ENCODE data around the gene UMPS.
"Not testable (repeated sequence)": the region's sequence is repeated elsewhere in the genome, so short reads cannot be mapped to it uniquely, and the experiment has no call there.

Gene UMPS

GRCh38 chr3:124705552-124705951, 24.7 kb upstream of the UMPS start:
- no peak for DNase-seq (ENCODE audit: extremely low spot score, insufficient read length, low read depth)
- no peak for FAIRE-seq

DNA sequence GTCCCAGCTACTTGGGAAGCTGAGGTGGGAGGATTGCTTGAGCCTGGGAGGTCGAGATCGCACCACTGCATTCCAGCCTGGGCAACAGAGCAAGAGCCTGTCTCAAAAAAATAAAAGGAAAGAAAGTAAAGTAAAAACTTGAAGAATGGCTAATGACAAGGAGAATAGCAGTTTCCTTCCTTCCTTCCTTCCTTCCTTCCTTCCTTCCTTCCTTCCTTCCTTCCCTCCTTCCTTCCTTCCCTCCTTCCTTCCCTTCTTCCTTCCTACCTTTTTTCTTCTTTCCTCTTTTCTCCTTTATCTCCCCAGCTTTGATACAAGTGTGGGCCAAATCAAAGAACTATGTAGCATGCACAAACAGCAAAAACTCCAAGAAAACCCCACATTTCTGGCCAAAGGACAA, 23.0 kb upstream of the UMPS start:
- not testable (repeated sequence) for DNase-seq (ENCODE audit: extremely low spot score, insufficient read length, low read depth); FAIRE-seq

GRCh38 chr3:124707656-124708062, 22.6 kb upstream of the UMPS start:
- DNase-seq (ENCODE audit: extremely low spot score, insufficient read length, low read depth) (no peak), FAIRE-seq (no peak)

- DNase-seq (ENCODE audit: extremely low spot score, insufficient read length, low read depth): no peak
- no peak for FAIRE-seq
Observed at GRCh38 chr3:124714223-124714853, 15.9 kb upstream of the UMPS start.

GRCh38 chr3:124722589-124722988, 7.7 kb upstream of the UMPS start:
- FAIRE-seq: no peak
- no peak for DNase-seq (ENCODE audit: extremely low spot score, insufficient read length, low read depth)

- no peak for DNase-seq (ENCODE audit: extremely low spot score, insufficient read length, low read depth)
- FAIRE-seq: no peak
Observed at GRCh38 chr3:124730941-124731297, 667 bp downstream of the UMPS start.

- FAIRE-seq (no peak), DNase-seq (ENCODE audit: extremely low spot score, insufficient read length, low read depth) (no peak)
Observed at GRCh38 chr3:124731760-124732159, 1.5 kb downstream of the UMPS start.

- DNase-seq (ENCODE audit: extremely low spot score, insufficient read length, low read depth): no peak
- no peak for FAIRE-seq
Observed at GRCh38 chr3:124741027-124741426, 10.8 kb downstream of the UMPS start.

GRCh38 chr3:124745756-124746155, 15.5 kb downstream of the UMPS start:
- no peak for DNase-seq (ENCODE audit: extremely low spot score, insufficient read length, low read depth)
- no peak for FAIRE-seq

GRCh38 chr3:124747111-124747981, 17.1 kb downstream of the UMPS start:
- DNase-seq (ENCODE audit: extremely low spot score, insufficient read length, low read depth) (no peak), FAIRE-seq (no peak)

DNA sequence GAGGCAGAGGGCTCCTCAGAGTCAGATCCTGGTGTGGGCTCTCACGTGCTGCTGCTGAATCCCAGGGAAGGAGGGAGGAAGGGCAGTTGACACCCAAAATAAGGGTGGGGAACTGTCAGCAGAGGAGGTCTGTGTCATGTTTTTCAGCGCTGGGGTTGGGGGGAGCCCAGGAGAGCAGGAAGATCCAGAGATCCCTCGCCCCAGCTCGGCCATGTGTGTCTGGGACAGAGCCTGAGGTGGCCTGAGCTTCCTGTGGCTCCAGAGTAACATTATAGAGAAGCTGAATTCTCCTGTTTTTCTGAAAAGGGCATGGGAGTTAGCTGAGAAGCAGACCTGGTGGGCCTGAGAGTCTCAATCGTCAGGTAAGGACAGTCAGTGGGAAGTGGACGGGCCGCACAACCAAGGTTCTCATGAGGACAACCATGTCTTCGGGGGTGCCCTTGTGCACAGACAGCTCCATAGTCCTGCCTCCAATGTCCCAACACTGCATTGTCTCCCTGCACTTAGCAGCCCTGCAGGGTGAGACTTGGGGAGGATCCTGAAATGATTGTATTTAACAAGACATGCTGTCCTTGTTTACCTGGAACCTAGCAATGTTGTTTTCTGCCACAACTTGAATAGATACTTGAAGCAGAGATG, 18.4 kb downstream of the UMPS start:
- DNase-seq (ENCODE audit: extremely low spot score, insufficient read length, low read depth): no peak

DNA sequence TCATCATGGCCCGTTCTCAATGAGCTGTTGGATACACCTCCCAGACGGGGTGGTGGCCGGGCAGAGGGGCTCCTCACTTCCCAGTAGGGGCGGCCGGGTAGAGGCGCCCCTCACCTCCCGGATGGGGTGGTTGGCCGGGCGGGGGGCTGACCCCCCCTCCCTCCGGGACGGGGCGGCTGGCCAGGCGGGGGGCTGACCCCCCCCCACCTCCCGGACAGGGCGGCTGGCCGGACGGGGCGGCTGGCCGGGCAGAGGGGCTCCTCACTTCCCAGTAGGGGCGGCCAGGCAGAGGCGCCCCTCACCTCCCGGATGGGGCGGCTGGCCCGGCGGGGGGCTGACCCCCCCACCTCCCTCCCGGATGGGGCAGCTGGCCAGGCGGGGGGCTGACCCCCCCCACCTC, 19.6 kb downstream of the UMPS start:
- FAIRE-seq; DNase-seq (ENCODE audit: extremely low spot score, insufficient read length, low read depth): not testable (repeated sequence)

More for the DNA sequence above, 18.4 kb downstream of the UMPS start:
- FAIRE-seq: no peak

- no peak for FAIRE-seq
- DNase-seq (ENCODE audit: extremely low spot score, insufficient read length, low read depth): no peak
Observed at GRCh38 chr3:124751501-124751900, 21.2 kb downstream of the UMPS start.

GRCh38 chr3:124752051-124752450, 21.8 kb downstream of the UMPS start:
- FAIRE-seq (no peak), DNase-seq (ENCODE audit: extremely low spot score, insufficient read length, low read depth) (no peak)

GRCh38 chr3:124757926-124758325, 27.7 kb downstream of the UMPS start:
- not testable (repeated sequence) for FAIRE-seq; DNase-seq (ENCODE audit: extremely low spot score, insufficient read length, low read depth)

- no peak for DNase-seq (ENCODE audit: extremely low spot score, insufficient read length, low read depth)
- FAIRE-seq: no peak
Observed at GRCh38 chr3:124758851-124759635, 28.8 kb downstream of the UMPS start.

DNA sequence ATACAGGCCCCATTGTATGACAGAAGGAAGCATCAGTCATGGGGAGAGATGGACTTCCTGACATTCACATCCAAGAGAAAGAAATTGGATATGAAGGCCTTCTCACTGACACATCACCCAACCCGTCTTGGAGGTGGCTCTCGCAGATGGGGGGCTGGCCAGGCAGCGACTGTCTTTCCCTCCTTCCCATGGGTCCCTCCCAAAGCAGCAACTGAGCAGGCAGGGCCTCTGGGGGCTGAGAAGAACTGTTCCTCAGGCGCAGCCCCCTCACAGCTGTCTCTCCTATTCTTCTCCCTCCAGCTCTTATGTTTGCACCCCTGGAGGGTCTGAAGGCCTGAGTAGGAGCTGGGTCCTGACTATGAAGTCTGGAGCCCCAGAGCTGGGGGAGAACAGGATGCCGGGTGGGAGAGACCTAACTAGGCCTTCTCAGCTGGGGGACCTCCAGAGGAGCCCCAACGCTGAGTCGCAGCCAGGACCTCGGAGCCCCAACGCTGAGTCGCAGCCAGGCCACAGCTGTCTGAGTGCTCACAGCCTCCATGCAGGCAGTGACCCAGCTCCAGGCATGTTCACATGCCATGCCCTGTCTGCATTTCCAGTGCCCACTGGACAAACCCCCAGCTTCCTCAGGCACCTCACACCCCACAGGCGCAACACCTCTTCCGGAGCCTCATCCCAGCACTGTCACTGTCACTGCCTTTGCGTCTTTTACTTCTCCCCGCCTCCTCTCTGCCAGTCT, 29.6 kb downstream of the UMPS start:
- FAIRE-seq: no peak
- no peak for DNase-seq (ENCODE audit: extremely low spot score, insufficient read length, low read depth)

- FAIRE-seq: no peak
- no peak for DNase-seq (ENCODE audit: extremely low spot score, insufficient read length, low read depth)
Observed at GRCh38 chr3:124760601-124761000, 30.3 kb downstream of the UMPS start.

DNA sequence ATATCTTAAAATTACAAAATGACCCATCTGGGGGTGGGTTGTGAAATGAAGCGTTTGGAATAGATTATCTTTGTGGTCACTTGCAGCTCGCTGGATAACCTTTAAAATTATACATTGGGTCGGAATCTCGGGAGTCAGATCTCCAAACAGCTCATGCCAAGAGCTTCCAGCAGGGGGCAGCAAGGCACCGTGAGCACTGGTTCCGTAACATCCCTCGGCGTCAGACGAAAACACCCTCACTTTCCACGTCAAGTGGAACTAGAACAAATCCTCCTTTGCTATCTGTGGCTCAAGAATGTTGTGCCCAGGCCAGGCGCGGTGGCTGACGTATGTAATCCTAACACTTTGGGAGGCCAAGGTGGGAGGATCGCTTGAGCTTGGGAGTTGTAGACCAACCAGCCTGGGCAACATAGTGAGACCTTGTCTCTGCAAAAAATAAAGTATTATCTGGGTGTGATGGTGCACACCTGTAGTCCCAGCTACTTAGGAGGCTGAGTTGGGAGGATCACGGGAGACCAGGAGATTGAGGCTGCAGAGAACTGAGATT, 31.1 kb downstream of the UMPS start:
- FAIRE-seq (peak; percentile 86), DNase-seq (ENCODE audit: extremely low spot score, insufficient read length, low read depth) (peak; percentile 63)

Measured in GM18507 (cell line).